ENCODE measurements around the gene BFSP1. TPM values are rescaled to one million over a fixed set of nuclear protein-coding genes. Genes with fewer than 3 reads are reported as not detected.

Gene BFSP1
- total RNA-seq, 1 donor from 2014 or later, result 4.2 TPM

DNA sequence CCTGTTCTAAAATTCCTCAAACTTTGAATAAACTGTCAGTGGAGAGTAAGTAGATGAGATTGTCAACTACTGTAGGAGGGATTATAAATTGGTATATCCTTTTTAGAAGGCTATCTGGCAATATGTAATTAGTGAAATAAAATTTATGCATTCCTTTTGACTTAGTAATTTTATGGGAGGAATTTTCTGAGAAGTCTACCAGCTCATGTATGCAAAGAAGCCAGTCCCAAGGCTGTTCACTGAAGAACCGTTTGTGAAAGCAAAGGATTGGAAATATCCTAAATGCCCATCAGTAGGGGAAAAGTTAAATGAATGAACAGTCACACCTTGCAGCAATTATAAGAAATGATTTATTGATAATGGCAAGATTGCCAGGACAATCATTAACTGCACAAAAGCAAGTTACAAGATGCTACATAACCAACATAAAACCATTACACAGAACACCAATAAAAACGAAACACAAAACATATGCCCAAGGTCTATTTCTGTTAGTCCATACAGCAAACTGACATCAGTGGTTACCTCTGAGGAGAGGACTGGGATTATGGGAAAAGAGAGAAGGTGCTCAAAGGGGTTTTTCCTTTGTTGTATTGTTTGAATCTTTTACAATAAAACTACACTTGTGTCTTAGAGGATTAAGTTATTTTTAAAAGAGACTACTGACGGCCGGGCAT lies 34.1 kb upstream of the BFSP1 start:
- no peak overlapping the region for H3K4me3 Mint-ChIP-seq (ENCODE audit: unreplicated experiment)
- Histone ChIP-seq H3K9ac (ENCODE audit: low read length) (peak overlapping the region; percentile 40), H4K20me1 (ENCODE audit: insufficient read depth, low read length) (peaks cover under 1% of the 10 kb centered on the region), H3K27me3 (ENCODE audit: insufficient read depth, low read length) (no peaks in the 10 kb centered on the region), H3K4me1 (ENCODE audit: insufficient read depth, low read length) (peaks cover 21% of the 10 kb centered on the region), H2AFZ (ENCODE audit: low read depth, low read length) (no peak overlapping the region), H3K27ac (ENCODE audit: low read depth, low read length) (peak overlapping the region; percentile 32), H3K79me2 (ENCODE audit: insufficient read depth, low read length) (peaks cover 5% of the 10 kb centered on the region), H3K36me3 (ENCODE audit: insufficient read depth, low read length) (no peaks in the 10 kb centered on the region), H3K9me3 (ENCODE audit: insufficient read depth, low read depth, low read length) (no peaks in the 10 kb centered on the region), H3K4me2 (ENCODE audit: low read length) (peak overlapping the region; percentile 42), H3K4me3 (ENCODE audit: insufficient read depth, low read depth, low read length) (no peak overlapping the region)
- H3K27me3 Mint-ChIP-seq (ENCODE audit: low read depth, unreplicated experiment), result no peaks in the 10 kb centered on the region
- peak overlapping the region; percentile 59 for H3K27ac Mint-ChIP-seq (ENCODE audit: unreplicated experiment)
- peaks cover 30% of the 10 kb centered on the region for H3K4me1 Mint-ChIP-seq (ENCODE audit: low read depth, unreplicated experiment)
- FAIRE-seq (no peak), DNase-seq (ENCODE audit: low read depth) (peak; percentile 54)
- H3K36me3 Mint-ChIP-seq (ENCODE audit: low read depth, unreplicated experiment), result no peaks in the 10 kb centered on the region
- TF ChIP-seq, protein P1, sequence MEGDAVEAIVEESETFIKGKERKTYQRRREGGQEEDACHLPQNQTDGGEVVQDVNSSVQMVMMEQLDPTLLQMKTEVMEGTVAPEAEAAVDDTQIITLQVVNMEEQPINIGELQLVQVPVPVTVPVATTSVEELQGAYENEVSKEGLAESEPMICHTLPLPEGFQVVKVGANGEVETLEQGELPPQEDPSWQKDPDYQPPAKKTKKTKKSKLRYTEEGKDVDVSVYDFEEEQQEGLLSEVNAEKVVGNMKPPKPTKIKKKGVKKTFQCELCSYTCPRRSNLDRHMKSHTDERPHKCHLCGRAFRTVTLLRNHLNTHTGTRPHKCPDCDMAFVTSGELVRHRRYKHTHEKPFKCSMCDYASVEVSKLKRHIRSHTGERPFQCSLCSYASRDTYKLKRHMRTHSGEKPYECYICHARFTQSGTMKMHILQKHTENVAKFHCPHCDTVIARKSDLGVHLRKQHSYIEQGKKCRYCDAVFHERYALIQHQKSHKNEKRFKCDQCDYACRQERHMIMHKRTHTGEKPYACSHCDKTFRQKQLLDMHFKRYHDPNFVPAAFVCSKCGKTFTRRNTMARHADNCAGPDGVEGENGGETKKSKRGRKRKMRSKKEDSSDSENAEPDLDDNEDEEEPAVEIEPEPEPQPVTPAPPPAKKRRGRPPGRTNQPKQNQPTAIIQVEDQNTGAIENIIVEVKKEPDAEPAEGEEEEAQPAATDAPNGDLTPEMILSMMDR (IDR thresholded peaks at IDR 0.05; ENCODE audit: insufficient read depth, low read depth, low read length), result no peak
- no peak for TF ChIP-seq EZH2 (IDR thresholded peaks at IDR 0.05; ENCODE audit: insufficient read depth, low read length)
- no peaks in the 10 kb centered on the region for H3K9me3 Mint-ChIP-seq (ENCODE audit: unreplicated experiment)

DNA sequence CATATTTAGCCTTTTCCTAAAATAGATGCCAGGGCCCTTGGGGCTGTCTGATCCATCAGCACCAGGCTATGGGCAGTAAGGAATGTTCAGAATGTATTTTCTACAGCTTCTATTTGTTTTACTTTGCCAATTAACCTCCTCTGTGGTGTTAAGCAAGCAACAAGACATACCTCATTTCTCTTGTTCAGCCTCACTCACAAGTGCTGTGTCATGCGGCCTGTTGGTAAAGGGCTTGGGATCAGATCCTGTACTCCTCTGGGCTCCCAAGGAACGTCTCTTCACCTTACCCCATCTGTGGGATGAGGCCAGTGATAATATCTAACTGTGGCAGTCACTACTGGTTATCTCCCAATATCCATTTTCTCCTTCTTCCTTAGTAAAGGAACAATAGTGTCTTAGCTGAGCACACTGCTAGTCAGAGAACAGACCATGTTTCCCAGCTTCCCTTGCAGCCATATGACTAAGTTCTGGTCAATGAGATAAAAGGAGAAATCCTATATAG lies 31.7 kb upstream of the BFSP1 start:
- Mint-ChIP-seq H3K4me3 (ENCODE audit: unreplicated experiment) (no peak overlapping the region), H3K27me3 (ENCODE audit: low read depth, unreplicated experiment) (no peaks in the 10 kb centered on the region), H3K9me3 (ENCODE audit: unreplicated experiment) (no peaks in the 10 kb centered on the region), H3K4me1 (ENCODE audit: low read depth, unreplicated experiment) (peaks cover 51% of the 10 kb centered on the region), H3K27ac (ENCODE audit: unreplicated experiment) (peak overlapping the region; percentile 94), H3K36me3 (ENCODE audit: low read depth, unreplicated experiment) (no peaks in the 10 kb centered on the region)
- peak; percentile 86 for FAIRE-seq
- H3K36me3 ChIP-seq (ENCODE audit: insufficient read depth, low read length), result no peaks in the 10 kb centered on the region
- H3K9me3 ChIP-seq (ENCODE audit: insufficient read depth, low read depth, low read length), result no peaks in the 10 kb centered on the region
- H3K27me3 ChIP-seq (ENCODE audit: insufficient read depth, low read length), result no peaks in the 10 kb centered on the region
- peak overlapping the region; percentile 83 for H3K27ac ChIP-seq (ENCODE audit: low read depth, low read length)
- TF ChIP-seq EZH2 (IDR thresholded peaks at IDR 0.05; ENCODE audit: insufficient read depth, low read length), result no peak
- TF ChIP-seq, protein P1 (IDR thresholded peaks at IDR 0.05; ENCODE audit: insufficient read depth, low read depth, low read length), result no peak
- H2AFZ ChIP-seq (ENCODE audit: low read depth, low read length), result peak overlapping the region; percentile 71
- DNase-seq (ENCODE audit: low read depth), result peak; percentile 93
- no peaks in the 10 kb centered on the region for H4K20me1 ChIP-seq (ENCODE audit: insufficient read depth, low read length)
- H3K4me2 ChIP-seq (ENCODE audit: low read length), result peak overlapping the region; percentile 40
- H3K4me3 ChIP-seq (ENCODE audit: insufficient read depth, low read depth, low read length), result no peak overlapping the region
- no peaks in the 10 kb centered on the region for H3K79me2 ChIP-seq (ENCODE audit: insufficient read depth, low read length)
- peaks cover 32% of the 10 kb centered on the region for H3K4me1 ChIP-seq (ENCODE audit: insufficient read depth, low read length)
- H3K9ac ChIP-seq (ENCODE audit: low read length), result peak overlapping the region; percentile 51

Measured in astrocyte (in vitro differentiated cells and primary cell).